HUES6 (cell line): ENCODE data around the gene HIPK3.

Experiments used
- H3K27ac ChIP-seq: 2 replicates; pipeline ENCODE4 v1.7.0; 2013; ENCODE audit warnings: low read depth, mild to moderate bottlenecking, low read length, inconsistent platforms
- H3K27me3 ChIP-seq: 2 replicates; pipeline ENCODE4 v1.6.1; 2013; ENCODE audit warnings: low read length; ENCODE audit not compliant: control insufficient read depth, insufficient read depth
- H3K36me3 ChIP-seq: 2 replicates; pipeline ENCODE4 v1.6.1; 2013; ENCODE audit warnings: low read length; ENCODE audit not compliant: control insufficient read depth, insufficient read depth
- H3K4me1 ChIP-seq: 2 replicates; pipeline ENCODE4 v1.6.1; 2013; ENCODE audit warnings: low read length; ENCODE audit not compliant: control insufficient read depth, insufficient read depth
- H3K4me3 ChIP-seq: 2 replicates; pipeline ENCODE4 v1.5.1; 2013; ENCODE audit warnings: low read depth, low read length
- H3K9ac ChIP-seq: one replicate; pipeline ENCODE4 v1.6.1; 2013; ENCODE audit warnings: mild to moderate bottlenecking, low read length
- H3K9me3 ChIP-seq: 2 replicates; pipeline ENCODE4 v1.6.1; 2013; ENCODE audit warnings: low read depth, low read length; ENCODE audit not compliant: control insufficient read depth, insufficient read depth

The HIPK3 gene

GRCh38 chr11:33383075-33383919 is 126.1 kb downstream of the HIPK3 start:
- no peaks in the 10 kb centered on the region for H3K36me3 ChIP-seq
- H3K27me3 ChIP-seq = peaks cover 24% of the 10 kb centered on the region
- no peak overlapping the region for H3K4me3 ChIP-seq
- H3K27ac ChIP-seq = no peak overlapping the region
- H3K9me3 ChIP-seq = peaks cover 10% of the 10 kb centered on the region
- H3K4me1 ChIP-seq = no peaks in the 10 kb centered on the region
- H3K9ac ChIP-seq = no peak overlapping the region

- Histone ChIP-seq H3K27ac (no peak overlapping the region), H3K9ac (no peak overlapping the region), H3K27me3 (peaks cover 18% of the 10 kb centered on the region), H3K4me1 (no peaks in the 10 kb centered on the region), H3K9me3 (peaks cover 10% of the 10 kb centered on the region), H3K4me3 (no peak overlapping the region), H3K36me3 (no peaks in the 10 kb centered on the region)
Measured at GRCh38 chr11:33383920-33384209, 126.7 kb downstream of the HIPK3 start.

- Histone ChIP-seq H3K36me3 (no peaks in the 10 kb centered on the region), H3K27ac (no peak overlapping the region), H3K9me3 (peaks cover 10% of the 10 kb centered on the region), H3K9ac (no peak overlapping the region), H3K4me1 (no peaks in the 10 kb centered on the region), H3K27me3 (peaks cover 15% of the 10 kb centered on the region; the same call in 1 of the 2 replicates), H3K4me3 (no peak overlapping the region)
Measured at GRCh38 chr11:33384220-33384619, 127.0 kb downstream of the HIPK3 start.

GRCh38 chr11:33387581-33387980 is 130.4 kb downstream of the HIPK3 start:
- no peak overlapping the region for H3K4me3 ChIP-seq
- H3K4me1 ChIP-seq = no peaks in the 10 kb centered on the region
- H3K27me3 ChIP-seq = no peaks in the 10 kb centered on the region
- H3K27ac ChIP-seq = no peak overlapping the region
- H3K36me3 ChIP-seq = no peaks in the 10 kb centered on the region
- H3K9me3 ChIP-seq = peaks cover 10% of the 10 kb centered on the region
- no peak overlapping the region for H3K9ac ChIP-seq

GRCh38 chr11:33387996-33388395 is 130.8 kb downstream of the HIPK3 start:
- no peaks in the 10 kb centered on the region for H3K27me3 ChIP-seq
- H3K4me1 ChIP-seq = no peaks in the 10 kb centered on the region
- no peak overlapping the region for H3K9ac ChIP-seq
- no peak overlapping the region for H3K27ac ChIP-seq
- H3K9me3 ChIP-seq = peaks cover 10% of the 10 kb centered on the region
- H3K36me3 ChIP-seq = no peaks in the 10 kb centered on the region
- no peak overlapping the region for H3K4me3 ChIP-seq

- H3K27ac ChIP-seq = no peak overlapping the region
- H3K4me3 ChIP-seq = no peak overlapping the region
Measured at GRCh38 chr11:33388793-33389525, 131.8 kb downstream of the HIPK3 start.

GRCh38 chr11:33389635-33390034 is 132.5 kb downstream of the HIPK3 start:
- Histone ChIP-seq H3K9ac (no peak overlapping the region), H3K36me3 (no peaks in the 10 kb centered on the region), H3K27me3 (no peaks in the 10 kb centered on the region), H3K9me3 (peaks cover 10% of the 10 kb centered on the region), H3K27ac (no peak overlapping the region), H3K4me3 (no peak overlapping the region), H3K4me1 (no peaks in the 10 kb centered on the region)

More at GRCh38 chr11:33388793-33389525, 131.8 kb downstream of the HIPK3 start:
- no peaks in the 10 kb centered on the region for H3K27me3 ChIP-seq
- H3K9me3 ChIP-seq = peaks cover 10% of the 10 kb centered on the region
- no peaks in the 10 kb centered on the region for H3K36me3 ChIP-seq
- no peaks in the 10 kb centered on the region for H3K4me1 ChIP-seq
- H3K9ac ChIP-seq = no peak overlapping the region

- no peaks in the 10 kb centered on the region for H3K27me3 ChIP-seq
- H3K9ac ChIP-seq = no peak overlapping the region
- H3K9me3 ChIP-seq = peaks cover under 1% of the 10 kb centered on the region; the same call in 1 of the 2 replicates
- H3K36me3 ChIP-seq = no peaks in the 10 kb centered on the region
- no peaks in the 10 kb centered on the region for H3K4me1 ChIP-seq
- H3K4me3 ChIP-seq = no peak overlapping the region
- H3K27ac ChIP-seq = no peak overlapping the region
Measured at GRCh38 chr11:33390944-33391892, 134.0 kb downstream of the HIPK3 start.

GRCh38 chr11:33391893-33392251 is 134.7 kb downstream of the HIPK3 start:
- no peaks in the 10 kb centered on the region for H3K36me3 ChIP-seq
- H3K4me3 ChIP-seq = no peak overlapping the region
- H3K4me1 ChIP-seq = no peaks in the 10 kb centered on the region
- H3K27me3 ChIP-seq = no peaks in the 10 kb centered on the region
- no peak overlapping the region for H3K9ac ChIP-seq
- H3K9me3 ChIP-seq = no peaks in the 10 kb centered on the region
- H3K27ac ChIP-seq = no peak overlapping the region

- Histone ChIP-seq H3K4me1 (no peaks in the 10 kb centered on the region), H3K9me3 (no peaks in the 10 kb centered on the region), H3K36me3 (no peaks in the 10 kb centered on the region), H3K27ac (no peak overlapping the region), H3K4me3 (no peak overlapping the region), H3K9ac (no peak overlapping the region), H3K27me3 (no peaks in the 10 kb centered on the region)
Measured at GRCh38 chr11:33394431-33395109, 137.4 kb downstream of the HIPK3 start.
